Upper lobe of left lung (tissue), 4 donors: ENCODE measurements around the gene TMEM171.

Experiments used
- EP300 ChIP-seq, 4 donors: sonication (generic); formaldehyde crosslinking; IDR thresholded peaks; one replicate each; pipeline ENCODE4 v1.5.1; 2017; ENCODE audit warnings: antibody characterized with exemption in 4 of 4, control low read depth in 2 of 4
- POLR2A ChIP-seq, 4 donors: fragments of 450-650 bp; IDR thresholded peaks; one replicate each; pipeline ENCODE4 v1.5.1; 2016 to 2017; ENCODE audit warnings: antibody characterized with exemption in 4 of 4, mild to moderate bottlenecking in 2 of 4
- TF ChIP-seq, protein P1 (sequence below), 6 experiments: fragments of 450-650 bp in 4 of 6; fragments of 200-600 bp in 2 of 6; sonication (generic) in 2 of 6; IDR thresholded peaks; one replicate each; pipeline ENCODE4 v1.5.1; 2016 to 2019; ENCODE audit warnings: antibody characterized with exemption in 6 of 6

DNA sequence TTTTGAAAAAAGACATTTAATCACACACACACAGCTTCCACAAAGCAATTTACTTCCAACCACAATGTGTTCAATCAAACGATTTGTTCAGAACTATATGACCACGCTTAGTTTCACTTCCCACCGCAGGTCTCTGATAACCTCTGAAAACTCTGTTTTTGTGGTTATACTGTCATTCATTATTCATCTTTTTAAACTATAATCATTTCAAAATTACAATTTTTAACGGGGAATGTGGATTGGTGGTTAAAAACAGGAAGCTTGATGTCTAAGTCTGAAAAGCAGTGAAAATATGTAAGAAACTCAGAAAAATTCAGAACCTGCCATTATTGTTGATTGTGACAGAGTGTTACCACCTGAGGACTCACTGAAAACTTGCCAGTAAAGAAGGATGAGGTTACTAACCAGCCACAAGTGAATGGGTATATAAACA lies 39.9 kb downstream of the TMEM171 start:
- TF ChIP-seq, protein P1, sequence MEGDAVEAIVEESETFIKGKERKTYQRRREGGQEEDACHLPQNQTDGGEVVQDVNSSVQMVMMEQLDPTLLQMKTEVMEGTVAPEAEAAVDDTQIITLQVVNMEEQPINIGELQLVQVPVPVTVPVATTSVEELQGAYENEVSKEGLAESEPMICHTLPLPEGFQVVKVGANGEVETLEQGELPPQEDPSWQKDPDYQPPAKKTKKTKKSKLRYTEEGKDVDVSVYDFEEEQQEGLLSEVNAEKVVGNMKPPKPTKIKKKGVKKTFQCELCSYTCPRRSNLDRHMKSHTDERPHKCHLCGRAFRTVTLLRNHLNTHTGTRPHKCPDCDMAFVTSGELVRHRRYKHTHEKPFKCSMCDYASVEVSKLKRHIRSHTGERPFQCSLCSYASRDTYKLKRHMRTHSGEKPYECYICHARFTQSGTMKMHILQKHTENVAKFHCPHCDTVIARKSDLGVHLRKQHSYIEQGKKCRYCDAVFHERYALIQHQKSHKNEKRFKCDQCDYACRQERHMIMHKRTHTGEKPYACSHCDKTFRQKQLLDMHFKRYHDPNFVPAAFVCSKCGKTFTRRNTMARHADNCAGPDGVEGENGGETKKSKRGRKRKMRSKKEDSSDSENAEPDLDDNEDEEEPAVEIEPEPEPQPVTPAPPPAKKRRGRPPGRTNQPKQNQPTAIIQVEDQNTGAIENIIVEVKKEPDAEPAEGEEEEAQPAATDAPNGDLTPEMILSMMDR (IDR thresholded peaks at IDR 0.05), result no peak
- no peak for TF ChIP-seq POLR2A (IDR thresholded peaks at IDR 0.05)
- TF ChIP-seq EP300 (IDR thresholded peaks at IDR 0.05), result no peak
